GM12892 (cell line): ENCODE data around the gene IFIT1B.
"Not testable (repeated sequence)": the region's sequence is repeated elsewhere in the genome, so short reads cannot be mapped to it uniquely, and the experiment has no call there.

Experiments
- DNase-seq: peaks from one replicate; pipeline ENCODE4 v3.0.0; 2011; ENCODE audit not compliant: insufficient read length
- FAIRE-seq: peaks from 2 replicates; lab custom pipeline; 2011; peaks lifted over from hg19 to GRCh38; lab: Jason Lieb, UNC
- POLR2A ChIP-seq: IDR thresholded peaks from 2 replicates; pipeline ENCODE4 v1.6.1; 2011; ENCODE audit warnings: low read depth, low read length, control low read depth
- POLR2AphosphoS5 ChIP-seq: IDR thresholded peaks from 2 replicates; pipeline ENCODE4 v1.6.1; 2011; ENCODE audit warnings: low read depth, low read length, control low read depth
- TAF1 ChIP-seq: IDR thresholded peaks from 2 replicates; pipeline ENCODE4 v1.6.1; 2011; ENCODE audit warnings: low read depth, mild to moderate bottlenecking, control low read depth, low read length, borderline replicate concordance

Gene IFIT1B

DNA sequence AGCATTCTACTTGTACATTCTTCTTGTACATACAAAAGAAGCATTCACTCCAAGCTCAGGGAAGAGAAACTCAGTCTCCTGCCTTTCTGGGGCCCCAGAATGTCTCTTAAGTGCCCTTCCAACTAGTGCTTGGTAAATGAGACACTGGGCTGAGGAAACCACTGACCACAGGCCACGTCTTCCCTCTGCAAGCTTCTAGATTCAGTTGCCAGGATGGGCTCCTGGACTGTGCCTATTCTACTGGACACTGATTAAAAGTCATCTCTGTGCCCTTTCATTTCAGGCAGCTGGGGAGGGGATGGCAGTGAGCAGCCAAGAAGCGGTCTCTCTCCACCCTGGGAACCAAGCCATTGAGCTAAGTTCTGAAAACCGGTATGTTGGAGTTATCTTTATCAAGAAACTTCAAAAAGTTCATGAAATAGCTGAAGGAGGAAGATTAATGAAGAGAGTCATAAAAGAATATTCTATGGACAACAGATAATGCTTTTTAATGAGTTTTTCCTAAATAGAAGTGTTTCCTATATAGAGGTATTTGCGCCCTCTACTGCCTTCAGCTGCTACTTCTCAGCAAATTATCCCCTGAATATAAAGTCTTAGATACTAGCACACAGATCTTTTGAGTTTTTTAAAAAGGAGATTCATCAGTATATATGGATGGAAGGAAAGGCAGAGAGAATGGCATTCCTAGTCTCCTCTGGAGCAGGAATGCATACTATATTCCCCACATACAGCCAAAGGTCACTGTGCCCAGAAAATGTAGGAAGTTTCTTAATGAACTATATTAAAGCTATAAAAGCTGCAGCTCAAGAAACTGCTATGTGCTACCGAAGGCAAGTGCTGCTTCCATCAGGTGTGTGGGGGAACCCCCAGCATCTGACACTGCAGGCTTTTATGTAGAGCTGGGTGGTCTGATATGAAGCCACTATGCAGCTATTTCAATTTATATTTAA, 8.4 kb upstream of the IFIT1B start:
- DNase-seq: no peak
- peak; percentile 17 for FAIRE-seq
- TF ChIP-seq POLR2AphosphoS5 (no peak), POLR2A (no peak), TAF1 (no peak)

DNA sequence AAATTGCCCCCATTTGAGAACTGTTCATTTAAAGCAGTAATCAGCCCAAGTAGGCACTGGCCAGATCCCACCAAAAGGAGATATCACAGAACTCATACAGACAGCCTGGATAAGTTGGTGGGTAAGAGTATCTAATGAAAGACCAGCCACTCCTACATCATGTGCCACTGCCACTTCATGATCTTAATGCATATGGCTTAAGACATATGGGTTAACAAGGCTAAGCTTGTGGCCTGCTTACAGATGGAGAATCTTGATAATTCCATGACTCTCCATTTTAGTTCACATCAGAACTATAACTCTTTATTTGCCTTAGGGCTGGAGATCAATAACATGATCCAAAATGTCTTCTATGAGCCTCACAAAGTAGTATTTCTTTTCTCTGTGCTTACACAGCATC, 6.8 kb upstream of the IFIT1B start:
- no peak for TF ChIP-seq POLR2AphosphoS5
- TF ChIP-seq TAF1: no peak
- TF ChIP-seq POLR2A: no peak
- FAIRE-seq (no peak), DNase-seq (no peak)

- no peak for TF ChIP-seq TAF1
- no peak for TF ChIP-seq POLR2A
- TF ChIP-seq POLR2AphosphoS5: no peak
- no peak for FAIRE-seq
- no peak for DNase-seq
Observed at GRCh38 chr10:89371987-89372386, 5.9 kb upstream of the IFIT1B start.

- FAIRE-seq: no peak
Observed at GRCh38 chr10:89373916-89374711, 3.7 kb upstream of the IFIT1B start.

GRCh38 chr10:89374713-89375141, 3.1 kb upstream of the IFIT1B start:
- FAIRE-seq (no peak), DNase-seq (no peak)
- TF ChIP-seq TAF1: no peak
- no peak for TF ChIP-seq POLR2A
- no peak for TF ChIP-seq POLR2AphosphoS5

More at GRCh38 chr10:89373916-89374711, 3.7 kb upstream of the IFIT1B start:
- no peak for TF ChIP-seq POLR2A
- TF ChIP-seq POLR2AphosphoS5: no peak
- no peak for TF ChIP-seq TAF1
- DNase-seq: no peak

GRCh38 chr10:89379103-89379502, 1.2 kb downstream of the IFIT1B start:
- TF ChIP-seq POLR2A (no peak), POLR2AphosphoS5 (no peak), TAF1 (no peak)
- no peak for FAIRE-seq

GRCh38 chr10:89382757-89383156, 4.9 kb downstream of the IFIT1B start:
- DNase-seq (no peak), FAIRE-seq (no peak)
- TF ChIP-seq POLR2AphosphoS5 (no peak), POLR2A (no peak), TAF1 (no peak)

More at GRCh38 chr10:89379103-89379502, 1.2 kb downstream of the IFIT1B start:
- no peak for DNase-seq

DNA sequence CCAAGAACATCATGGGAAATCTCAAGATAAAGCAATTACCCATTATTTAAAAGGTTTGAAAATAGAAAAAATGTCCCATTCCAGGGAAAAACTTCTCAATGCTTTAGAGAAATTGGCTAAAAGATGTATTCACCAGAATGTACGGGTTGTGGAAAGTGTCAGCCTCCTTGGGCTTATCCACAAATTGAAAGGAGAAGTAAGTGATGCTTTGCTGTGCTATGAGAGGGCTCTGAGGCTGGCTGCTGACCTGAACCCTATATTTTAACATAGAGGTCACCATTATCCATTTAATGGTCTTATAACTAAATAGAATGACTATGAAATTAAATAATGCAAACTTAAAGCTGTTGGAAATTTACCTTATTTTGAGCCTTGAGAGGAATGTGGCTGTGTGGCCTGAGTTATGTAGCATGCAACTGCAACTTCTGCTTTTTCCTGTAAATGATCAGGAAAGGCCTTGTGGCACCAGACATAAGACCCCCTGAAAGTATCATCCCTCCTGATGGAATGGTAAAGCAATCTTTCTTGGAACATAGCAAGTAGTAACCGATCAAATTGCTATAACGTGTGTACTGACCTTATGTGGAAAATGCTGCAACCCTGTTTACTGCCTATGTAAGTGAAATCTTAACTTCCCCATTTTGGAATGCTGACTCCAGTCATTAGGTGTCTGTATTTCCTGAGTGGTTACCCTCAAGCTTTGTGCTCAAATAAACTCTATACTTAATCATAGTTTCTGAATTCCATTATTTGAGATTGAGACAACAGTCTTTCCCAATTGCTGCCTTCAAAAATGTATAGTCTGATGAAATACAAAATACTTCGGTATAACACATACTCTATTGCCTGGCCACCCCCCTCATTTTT, 6.9 kb downstream of the IFIT1B start:
- no peak for FAIRE-seq
- TF ChIP-seq POLR2A: no peak
- TF ChIP-seq TAF1: no peak
- TF ChIP-seq POLR2AphosphoS5: no peak
- no peak for DNase-seq

DNA sequence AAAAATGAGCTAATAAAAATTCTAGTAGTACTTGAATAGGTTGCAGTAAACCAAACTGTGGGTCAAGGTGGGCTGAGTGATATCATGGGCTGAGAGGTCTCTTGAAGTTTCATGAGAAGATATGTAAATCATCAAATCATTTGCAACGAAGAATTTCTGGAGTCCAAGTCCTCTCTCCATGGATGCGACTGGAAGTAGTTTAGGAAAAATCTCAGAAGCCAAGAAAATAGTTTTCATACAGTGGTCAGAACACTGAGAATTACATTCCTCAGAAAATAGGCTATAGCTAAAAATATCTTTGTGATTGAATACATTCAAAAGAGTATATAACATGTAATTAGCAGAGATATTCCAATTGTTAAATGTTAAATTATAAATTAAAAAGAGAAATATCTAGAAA, 10.9 kb downstream of the IFIT1B start:
- no peak for TF ChIP-seq TAF1
- FAIRE-seq: no peak
- no peak for DNase-seq

GRCh38 chr10:89389254-89389653, 11.4 kb downstream of the IFIT1B start:
- DNase-seq (no peak), FAIRE-seq (peak; percentile 42)
- TF ChIP-seq POLR2A (no peak), POLR2AphosphoS5 (no peak), TAF1 (no peak)

DNA sequence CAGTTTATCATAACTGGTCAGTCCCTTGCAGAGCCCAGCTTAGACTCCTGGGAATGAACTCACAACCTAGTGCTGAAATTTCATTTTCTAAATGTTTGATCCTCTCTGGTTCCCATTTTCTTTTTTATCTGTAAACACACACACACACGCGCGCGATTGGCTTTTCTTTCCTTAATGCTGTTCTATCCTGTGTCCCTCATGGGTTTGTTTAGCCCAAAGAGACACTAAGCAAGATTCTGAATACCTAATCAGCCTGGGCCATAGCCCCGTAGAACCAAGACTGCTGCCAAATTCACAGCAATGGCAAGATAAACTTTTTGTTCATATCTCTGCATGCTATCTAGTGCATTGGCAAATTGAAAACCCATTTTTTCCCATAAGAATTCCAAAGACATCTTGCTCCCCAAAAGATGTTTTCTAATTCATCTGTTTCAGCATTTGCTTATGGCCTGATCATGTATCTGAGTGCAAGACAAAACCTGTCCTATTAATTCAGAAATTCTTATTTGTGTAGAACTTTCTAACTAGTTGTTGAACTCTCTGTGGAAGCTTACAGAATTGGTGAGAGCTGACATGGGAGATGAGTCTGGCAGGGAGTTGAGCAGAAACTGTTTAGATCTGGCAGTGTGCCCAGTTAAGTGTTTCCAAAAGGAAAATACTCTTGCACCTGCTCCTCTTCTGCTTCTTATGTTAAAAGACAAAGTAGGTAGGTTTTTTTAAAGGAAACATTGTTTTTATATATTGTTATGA, 12.8 kb downstream of the IFIT1B start:
- no peak for TF ChIP-seq POLR2AphosphoS5
- no peak for TF ChIP-seq POLR2A
- no peak for FAIRE-seq
- DNase-seq: no peak

DNA sequence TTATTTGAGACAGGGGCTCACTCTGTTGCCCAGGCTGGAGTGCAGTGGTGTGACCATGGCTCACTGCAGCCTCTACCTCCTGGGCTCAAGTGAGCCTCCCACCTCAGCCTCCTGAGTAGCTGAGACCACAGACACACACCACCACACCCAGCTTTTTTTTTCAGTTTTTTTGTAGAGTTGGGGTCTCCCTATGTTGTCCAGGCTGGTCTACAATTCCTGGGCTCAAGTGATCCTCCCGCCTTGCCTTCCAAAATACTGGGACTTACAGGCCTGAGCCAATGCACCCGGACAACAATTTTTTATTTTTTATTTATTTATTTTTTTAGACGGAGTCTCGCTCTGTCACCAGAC, 13.3 kb downstream of the IFIT1B start:
- DNase-seq, FAIRE-seq: not testable (repeated sequence)
